Stimulated activated CD8-positive, alpha-beta memory T cell treated with anti-CD3 and anti-CD28 coated beads, Interleukin-12 subunit alpha, Interleukin-12 subunit beta, amount 100 ng/mL, for 1 hour (primary cell): ENCODE results near the gene UGT1A9.

ENCODE experiments used
- DNase-seq: peaks from one replicate; pipeline ENCODE4 v3.0.0-alpha.2; 2020; ENCODE audit warnings: low read depth

The UGT1A9 gene

DNA sequence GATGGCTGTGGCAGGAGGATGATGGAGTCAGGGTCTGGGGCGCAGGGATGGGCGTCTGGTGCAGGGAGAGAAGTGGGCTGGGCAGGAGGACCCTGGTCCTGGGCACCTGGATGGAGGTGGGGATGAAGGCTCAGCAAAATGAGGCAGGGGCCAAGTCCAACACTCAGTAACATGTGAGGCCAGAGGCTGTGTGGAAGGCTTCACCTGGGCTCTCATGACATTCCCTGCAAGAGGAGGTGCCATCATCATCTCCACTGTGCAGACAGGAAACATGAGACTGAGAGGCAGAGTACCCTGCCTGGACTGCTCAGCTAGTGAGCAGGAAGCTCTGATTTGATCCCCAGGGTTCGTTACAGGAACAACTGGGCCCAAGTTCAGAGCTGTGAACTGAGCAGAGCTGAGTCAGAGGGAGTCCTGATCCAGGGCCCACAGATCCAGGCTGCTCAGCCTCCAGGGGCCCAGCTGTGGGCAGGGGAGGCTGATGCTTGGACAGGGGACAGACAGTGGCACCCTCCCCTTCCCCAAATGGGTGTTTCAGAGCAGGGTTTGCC is 145.7 kb downstream of the UGT1A9 start:
- DNase-seq: no peak

DNA sequence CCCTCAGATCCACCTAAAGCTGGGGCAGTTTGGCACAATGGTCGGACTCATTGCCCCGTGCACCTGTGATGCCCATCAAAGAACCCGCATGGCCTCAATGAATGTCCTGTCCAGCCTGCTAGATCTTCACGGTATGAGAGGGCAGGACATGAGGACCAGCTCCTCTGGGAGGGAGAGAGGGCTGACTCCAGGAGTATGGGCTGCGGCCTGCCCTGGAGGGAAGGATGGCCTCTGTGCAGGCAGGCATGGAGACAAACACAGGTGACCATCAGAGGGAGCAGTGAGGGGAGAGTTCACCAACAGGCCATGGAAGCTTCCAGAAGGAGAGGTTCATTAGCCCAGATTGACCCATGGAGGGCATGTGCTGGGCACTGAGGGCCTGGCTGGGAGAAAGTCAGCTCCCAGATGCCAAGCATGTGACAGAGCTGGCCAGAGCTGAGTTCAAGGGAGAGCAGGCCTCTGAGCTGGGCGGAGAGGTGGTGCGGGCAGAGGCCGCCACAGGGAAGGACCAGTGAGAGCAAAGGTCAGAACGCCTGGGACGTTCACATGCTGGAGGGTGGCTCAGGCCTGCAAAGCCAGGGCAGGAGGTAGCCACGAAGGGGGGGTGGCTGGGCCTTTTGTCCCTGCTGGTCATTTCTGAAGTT is 146.4 kb downstream of the UGT1A9 start:
- no peak for DNase-seq

DNA sequence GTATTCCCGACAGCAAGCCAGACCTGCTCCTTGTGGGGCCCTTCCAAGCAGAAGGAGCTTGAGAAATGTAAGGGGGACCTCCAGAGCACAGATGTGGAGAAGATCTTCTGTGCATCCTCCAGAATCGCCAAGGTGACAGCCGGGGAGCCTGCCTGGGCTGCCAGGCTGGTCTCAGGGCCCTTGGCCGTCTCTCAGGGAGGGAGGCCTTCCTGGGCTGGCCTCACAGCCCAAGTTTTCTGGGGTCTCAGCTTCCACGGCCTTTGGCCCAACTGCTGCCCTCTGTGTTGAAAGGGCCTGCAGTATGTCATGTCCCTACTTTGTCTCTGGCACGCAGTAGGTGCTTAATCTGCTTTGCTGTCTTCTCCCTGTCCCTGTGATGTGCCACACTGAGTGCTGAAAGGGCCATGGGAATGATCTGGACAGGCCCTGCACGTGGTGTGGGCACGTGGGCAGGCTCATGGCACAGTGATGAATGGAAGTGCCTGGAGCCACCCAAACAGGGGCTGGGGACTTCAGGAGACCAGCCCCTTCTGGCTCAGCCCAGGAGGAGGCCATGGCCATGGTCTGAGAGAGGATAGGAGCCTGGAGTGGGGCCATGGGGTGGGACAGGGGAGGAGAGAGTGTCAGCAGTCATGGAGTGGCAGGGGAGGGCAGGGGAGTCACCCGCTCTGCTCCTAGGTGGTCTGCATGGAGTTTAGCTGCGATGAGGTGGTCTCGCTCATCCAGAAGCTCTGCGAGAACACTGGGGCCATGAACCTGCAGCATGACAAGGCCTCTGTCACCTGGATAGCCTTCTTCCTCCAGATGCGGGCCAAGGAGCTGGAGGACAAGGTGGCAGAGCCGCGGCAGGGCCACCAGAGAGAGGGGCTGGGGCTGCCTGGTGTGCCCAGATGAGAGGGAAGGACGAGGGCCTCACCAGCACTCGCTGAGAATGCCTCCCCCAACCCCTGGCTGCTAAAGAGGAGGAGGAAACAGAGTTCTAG is 147.2 kb downstream of the UGT1A9 start:
- no peak for DNase-seq

DNA sequence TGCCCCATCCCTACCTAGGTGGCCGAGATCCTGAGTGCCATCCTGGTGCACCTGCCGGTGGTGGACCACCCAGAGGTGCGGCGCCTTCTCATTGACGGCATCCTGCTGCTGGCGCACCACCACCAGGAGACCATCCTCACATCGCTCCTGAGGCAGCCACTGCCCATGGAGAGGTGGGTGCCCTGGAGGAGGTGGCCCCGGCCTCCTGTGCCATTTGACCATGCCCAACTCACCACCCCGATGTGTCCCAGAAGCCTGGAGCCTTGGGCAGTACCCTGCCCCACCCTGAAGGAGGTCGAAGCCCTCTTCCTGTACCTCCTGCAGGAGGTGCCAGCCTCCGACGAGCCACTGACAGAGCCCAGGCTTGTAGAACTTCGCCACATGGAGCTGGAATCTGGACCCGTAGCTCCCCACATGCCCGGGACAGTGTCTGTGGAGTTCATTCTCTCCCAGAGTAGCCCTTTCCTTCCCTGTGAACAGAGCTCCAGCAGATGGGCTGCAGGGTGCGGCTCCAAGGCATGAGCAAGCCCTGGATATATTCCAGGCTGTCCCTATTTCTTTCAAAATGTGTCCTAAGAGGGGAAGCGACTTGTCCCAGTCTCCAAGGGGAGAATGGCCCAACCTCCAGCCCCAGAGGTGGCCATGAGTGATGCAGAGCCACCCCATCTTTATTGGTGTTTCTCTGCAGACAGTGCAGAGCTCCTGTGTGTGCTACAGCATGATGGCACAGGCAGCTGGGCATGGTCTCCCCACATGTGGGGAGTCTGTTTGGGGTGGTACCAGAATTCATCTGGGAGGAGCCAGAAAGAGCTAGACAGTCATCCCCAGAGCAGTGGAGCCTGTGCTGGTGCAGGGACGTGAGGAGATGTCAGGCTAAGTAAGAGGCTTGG is 148.4 kb downstream of the UGT1A9 start:
- DNase-seq: no peak

DNA sequence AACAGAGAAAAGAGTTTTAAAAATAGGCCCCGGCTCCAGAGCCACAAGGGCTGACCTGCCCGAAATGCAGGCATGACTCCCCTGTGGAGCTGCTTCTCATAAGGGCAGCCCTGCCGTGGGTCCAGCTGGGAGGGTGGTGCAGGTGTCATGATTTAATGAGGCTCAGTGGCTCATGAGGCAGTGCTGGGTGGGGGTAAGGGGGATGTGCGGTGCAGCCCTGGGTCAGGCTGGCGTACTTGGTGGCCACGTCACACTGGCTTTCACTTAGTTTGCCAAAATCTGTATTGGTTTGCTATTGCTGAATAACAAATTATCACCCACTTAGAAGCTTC is 149.0 kb downstream of the UGT1A9 start:
- DNase-seq: no peak

DNA sequence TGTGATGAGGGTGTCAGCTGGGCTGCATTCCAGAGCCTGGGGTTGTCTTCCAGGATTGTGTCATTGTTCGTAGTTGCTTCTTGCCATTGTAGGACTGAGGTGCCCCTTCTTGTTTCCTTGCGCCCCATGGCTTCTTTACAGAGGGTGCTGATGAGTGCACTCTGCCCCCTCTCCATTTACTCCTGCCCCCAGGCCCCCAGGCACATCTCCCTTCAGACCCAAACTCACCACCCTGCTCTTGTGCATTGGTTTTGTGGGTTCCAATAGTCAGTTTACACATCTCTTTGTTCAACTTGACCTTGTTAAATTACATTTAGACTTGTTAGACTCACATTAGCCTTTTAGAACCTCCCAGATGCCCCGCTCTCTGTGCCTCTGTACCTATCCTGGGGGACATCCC is 149.5 kb downstream of the UGT1A9 start:
- no peak for DNase-seq

DNA sequence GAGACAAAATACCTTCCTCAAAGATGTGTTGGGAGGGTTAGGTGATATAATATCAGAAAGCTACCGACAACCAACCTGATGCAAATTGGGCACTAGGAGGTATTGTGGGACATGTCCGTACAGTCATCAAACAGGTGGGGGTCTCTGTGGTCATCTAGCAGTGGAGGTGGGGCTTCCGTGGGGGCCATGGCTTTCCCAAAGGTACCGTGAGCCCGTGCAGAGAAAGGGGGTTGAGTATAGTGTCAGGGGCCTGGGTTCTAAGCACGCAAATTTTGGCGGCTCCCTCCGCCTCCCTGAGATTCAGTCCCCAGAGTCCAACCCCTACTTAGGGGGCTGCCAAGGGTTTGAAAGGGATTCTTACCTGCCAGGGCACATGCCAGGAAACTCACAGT is 150.0 kb downstream of the UGT1A9 start:
- DNase-seq: no peak

DNA sequence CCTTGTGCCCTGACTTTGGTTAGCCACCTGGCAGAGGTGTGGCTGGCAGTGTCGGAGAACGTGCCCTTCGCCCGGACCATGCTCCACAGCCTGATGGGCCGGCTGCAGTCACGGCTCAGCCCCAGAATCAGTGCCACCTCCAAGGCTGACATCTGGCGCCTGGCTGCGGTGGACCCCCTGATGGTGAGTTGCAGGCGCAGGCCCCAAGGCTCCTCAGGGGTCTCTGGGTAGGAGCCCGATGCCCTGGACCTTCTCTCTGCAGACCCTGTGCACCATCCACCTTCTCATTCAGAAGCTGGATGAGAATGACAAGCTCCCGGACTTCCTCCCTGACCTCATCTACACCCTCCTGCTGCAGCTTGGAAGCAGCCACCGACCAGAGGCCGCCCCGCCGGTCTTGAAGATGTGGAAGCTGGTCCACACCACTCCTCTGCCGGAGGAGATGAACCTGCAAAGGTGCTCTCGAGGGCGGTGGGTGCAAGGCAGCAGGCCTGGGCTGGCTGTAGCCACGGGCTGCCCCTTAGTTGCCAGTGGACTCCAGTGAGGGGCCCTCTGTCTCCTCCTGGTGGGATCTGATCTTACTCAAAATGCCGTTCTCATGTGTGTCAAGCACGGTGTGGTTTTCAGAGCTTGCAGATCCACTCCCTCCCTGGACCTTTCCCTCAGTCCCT is 150.5 kb downstream of the UGT1A9 start:
- no peak for DNase-seq
